Karpas-422 (cell line): Measurements from ENCODE around the gene FRMPD2. TPM values are rescaled to one million over a fixed set of nuclear protein-coding genes. Genes with fewer than 3 reads are reported as not detected.
"Not testable (repeated sequence)": the region's sequence is repeated elsewhere in the genome, so short reads cannot be mapped to it uniquely, and the experiment has no call there.

ENCODE experiments used
- DNase-seq: peaks from one replicate; pipeline ENCODE4 v3.0.0-alpha.2; 2015
- H2AFZ ChIP-seq: fragments of 200-600 bp; sonication (generic); 2 replicates; pipeline ENCODE4 v1.6.1; 2014; ENCODE audit warnings: antibody characterized with exemption, low read length, mixed read lengths
- H3K27ac ChIP-seq: fragments of 200-600 bp; sonication (generic); 2 replicates; pipeline ENCODE4 v1.5.1; 2014; ENCODE audit warnings: mild to moderate bottlenecking, low read length, moderate library complexity
- H3K27me3 ChIP-seq: fragments of 200-600 bp; sonication (generic); 2 replicates; pipeline ENCODE4 v1.6.1; 2014; ENCODE audit warnings: low read length, mixed read lengths
- H3K36me3 ChIP-seq: fragments of 200-600 bp; sonication (generic); 2 replicates; pipeline ENCODE4 v1.6.1; 2014; ENCODE audit warnings: low read length, mixed read lengths; ENCODE audit not compliant: insufficient read depth
- H3K4me1 ChIP-seq: fragments of 200-600 bp; sonication (generic); 2 replicates; pipeline ENCODE4 v1.6.1; 2014; ENCODE audit warnings: mild to moderate bottlenecking, low read length, mixed read lengths
- H3K4me2 ChIP-seq: fragments of 200-600 bp; sonication (generic); 2 replicates; pipeline ENCODE4 v1.6.1; 2014; ENCODE audit warnings: low read length, low read depth, mild to moderate bottlenecking; ENCODE audit not compliant: poor library complexity, severe bottlenecking
- H3K4me3 ChIP-seq: fragments of 200-600 bp; sonication (generic); 2 replicates; pipeline ENCODE4 v1.5.1; 2014; ENCODE audit warnings: mild to moderate bottlenecking, antibody characterized with exemption, low read length, mixed read lengths
- H3K79me2 ChIP-seq: fragments of 200-600 bp; sonication (generic); 2 replicates; pipeline ENCODE4 v1.6.1; 2014; ENCODE audit warnings: mild to moderate bottlenecking, low read length, mixed read lengths
- H3K9ac ChIP-seq: fragments of 200-600 bp; sonication (generic); 2 replicates; pipeline ENCODE4 v1.6.0; 2014; ENCODE audit warnings: low read length
- H3K9me2 ChIP-seq: fragments of 200-600 bp; sonication (generic), shearing (Covaris generic); replicated peaks from 2 replicates; pipeline ENCODE4 v1.6.0; 2014; ENCODE audit warnings: mild to moderate bottlenecking, low read length, moderate library complexity; ENCODE audit not compliant: insufficient read depth
- H3K9me3 ChIP-seq: fragments of 300-700, 200-600 bp; sonication (generic); 2 replicates; pipeline ENCODE4 v1.6.1; 2014; ENCODE audit warnings: low read length, mixed read lengths
- H4K20me1 ChIP-seq: fragments of 200-600 bp; sonication (generic); 2 replicates; pipeline ENCODE4 v1.6.1; 2014; ENCODE audit warnings: mild to moderate bottlenecking, antibody characterized with exemption, low read length, low read depth; ENCODE audit not compliant: insufficient read depth
- total RNA-seq: library from RNA; depleted of rRNA; stranded (reverse); fragments of >200 nt; shearing (Covaris generic); gene quantifications from 2 replicates; pipeline ENCODE4 v1.2.3, GENCODE V29; 2014; ENCODE audit warnings: low replicate concordance

Gene FRMPD2
- total RNA-seq, 1 experiment from 2014 or later, result not detected

DNA sequence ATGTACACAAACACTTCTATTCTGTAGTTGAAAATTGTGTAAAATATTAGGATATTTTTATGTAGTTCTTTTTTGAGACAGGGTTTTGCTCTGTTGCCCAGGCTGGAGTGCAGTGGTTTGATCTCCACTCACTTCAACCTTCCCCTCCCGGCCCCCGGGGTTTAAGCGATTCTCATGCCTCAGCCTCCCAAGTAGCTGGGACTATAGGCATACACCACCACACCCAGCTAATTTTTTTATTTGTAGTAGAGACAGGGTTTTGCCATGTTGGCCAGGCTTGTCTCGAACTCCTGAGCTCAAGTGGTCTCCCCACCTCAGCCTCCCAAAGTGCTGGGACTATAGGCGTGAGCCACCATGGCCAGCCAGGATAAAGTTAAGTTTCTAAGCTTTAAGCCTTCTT lies 30.6 kb downstream of the FRMPD2 start:
- not testable (repeated sequence) for H3K4me1 ChIP-seq, H3K4me3 ChIP-seq, H3K27me3 ChIP-seq, H3K4me2 ChIP-seq, H3K9ac ChIP-seq, H3K36me3 ChIP-seq, H2AFZ ChIP-seq, H3K79me2 ChIP-seq, H3K27ac ChIP-seq, H3K9me2 ChIP-seq, H3K9me3 ChIP-seq, DNase-seq, H4K20me1 ChIP-seq

DNA sequence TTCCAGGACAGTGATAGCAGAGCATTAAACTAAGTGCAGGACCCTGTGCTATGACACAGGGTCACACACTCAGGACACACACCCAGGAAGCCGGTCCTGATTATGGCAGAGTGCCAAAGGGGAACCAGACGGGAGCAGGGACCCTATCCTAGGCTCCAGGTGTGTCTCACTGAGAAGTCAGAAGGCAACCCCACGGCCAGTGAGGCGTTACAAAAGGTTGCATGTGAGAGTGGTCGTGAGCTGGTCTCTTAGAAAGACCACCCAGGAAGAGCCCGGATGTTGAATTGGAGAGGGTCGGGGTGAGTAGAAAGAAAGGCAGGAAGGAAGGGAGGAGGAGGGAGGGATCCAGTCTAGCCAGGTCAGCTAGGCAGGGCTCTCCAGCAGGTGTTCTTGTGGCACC lies 31.0 kb downstream of the FRMPD2 start:
- Histone ChIP-seq H3K27me3 (no peaks in the 10 kb centered on the region), H3K79me2 (no peaks in the 10 kb centered on the region), H3K4me2 (no peak overlapping the region), H3K27ac (no peak overlapping the region), H3K9ac (no peak overlapping the region), H3K36me3 (no peaks in the 10 kb centered on the region), H3K9me2 (no peaks in the 10 kb centered on the region), H4K20me1 (no peaks in the 10 kb centered on the region), H3K9me3 (no peaks in the 10 kb centered on the region), H3K4me3 (no peak overlapping the region), H2AFZ (no peak overlapping the region), H3K4me1 (no peaks in the 10 kb centered on the region)
- no peak for DNase-seq

DNA sequence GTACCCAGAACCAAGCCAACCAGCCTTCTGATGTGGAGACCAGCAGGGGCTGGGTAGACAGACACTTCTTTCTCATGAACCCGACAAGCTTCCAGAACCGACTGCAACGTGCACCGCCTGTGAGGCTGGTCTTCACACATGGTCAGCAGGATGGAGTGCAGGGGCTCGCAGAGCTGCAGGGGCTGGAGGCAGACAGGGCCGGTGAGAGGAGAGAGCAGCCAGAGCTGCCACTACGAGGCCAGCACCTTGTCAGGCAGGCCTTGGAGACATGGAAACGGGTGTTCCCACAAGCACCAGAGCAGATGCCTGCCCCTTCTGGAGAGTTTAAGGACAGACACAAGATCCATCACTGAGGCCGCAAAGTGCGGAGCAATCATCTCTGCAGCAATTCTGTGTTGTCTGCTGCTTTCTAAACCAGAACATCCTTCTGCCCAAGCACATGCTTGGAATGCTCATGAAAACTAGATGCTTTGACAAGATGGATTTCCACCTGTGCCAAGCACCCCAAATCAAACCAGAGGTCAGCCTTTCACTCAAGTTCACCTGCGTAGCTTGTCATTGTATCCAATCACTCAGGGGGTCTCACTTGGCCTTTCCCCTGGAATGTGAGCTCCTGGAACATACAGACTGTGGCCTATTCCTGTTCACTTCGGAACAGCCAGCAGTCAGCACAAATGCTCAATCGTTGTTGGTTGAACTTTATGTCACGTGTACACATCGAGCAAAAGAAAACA lies 32.2 kb downstream of the FRMPD2 start:
- H3K9me3 ChIP-seq, result no peaks in the 10 kb centered on the region
- H3K4me2 ChIP-seq, result no peak overlapping the region
- no peaks in the 10 kb centered on the region for H3K27me3 ChIP-seq
- H3K4me3 ChIP-seq, result no peak overlapping the region
- no peak overlapping the region for H2AFZ ChIP-seq
- H3K36me3 ChIP-seq, result no peaks in the 10 kb centered on the region
- no peaks in the 10 kb centered on the region for H3K9me2 ChIP-seq
- no peak overlapping the region for H3K9ac ChIP-seq
- no peaks in the 10 kb centered on the region for H3K79me2 ChIP-seq
- no peaks in the 10 kb centered on the region for H3K4me1 ChIP-seq
- no peaks in the 10 kb centered on the region for H4K20me1 ChIP-seq
- no peak for DNase-seq
- H3K27ac ChIP-seq, result no peak overlapping the region

DNA sequence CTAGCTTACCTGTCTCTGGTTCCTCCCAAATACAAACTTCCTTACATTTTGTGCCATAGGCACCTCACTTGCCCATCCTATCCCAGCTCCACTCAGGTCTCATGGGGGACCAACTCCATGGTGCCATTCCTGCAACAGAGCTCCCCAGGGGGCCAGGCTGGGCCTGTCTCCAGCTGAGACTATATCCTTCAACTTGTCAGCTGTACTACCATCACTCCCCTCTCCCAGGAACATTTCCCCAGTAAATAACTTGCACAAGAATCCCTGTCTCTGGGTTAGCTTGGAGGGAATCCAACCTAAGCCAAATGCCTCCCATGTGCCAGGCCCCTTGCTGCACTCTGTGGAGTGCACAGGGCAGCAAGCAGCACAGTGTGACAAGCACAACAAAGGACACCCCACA lies 33.2 kb downstream of the FRMPD2 start:
- Histone ChIP-seq H3K27ac (no peak overlapping the region), H3K4me1 (no peaks in the 10 kb centered on the region), H3K9ac (no peak overlapping the region), H3K79me2 (no peaks in the 10 kb centered on the region), H3K4me3 (no peak overlapping the region), H3K9me3 (no peaks in the 10 kb centered on the region), H3K9me2 (no peaks in the 10 kb centered on the region), H3K36me3 (no peaks in the 10 kb centered on the region), H4K20me1 (no peaks in the 10 kb centered on the region), H2AFZ (no peak overlapping the region), H3K4me2 (no peak overlapping the region), H3K27me3 (no peaks in the 10 kb centered on the region)
- DNase-seq, result no peak

DNA sequence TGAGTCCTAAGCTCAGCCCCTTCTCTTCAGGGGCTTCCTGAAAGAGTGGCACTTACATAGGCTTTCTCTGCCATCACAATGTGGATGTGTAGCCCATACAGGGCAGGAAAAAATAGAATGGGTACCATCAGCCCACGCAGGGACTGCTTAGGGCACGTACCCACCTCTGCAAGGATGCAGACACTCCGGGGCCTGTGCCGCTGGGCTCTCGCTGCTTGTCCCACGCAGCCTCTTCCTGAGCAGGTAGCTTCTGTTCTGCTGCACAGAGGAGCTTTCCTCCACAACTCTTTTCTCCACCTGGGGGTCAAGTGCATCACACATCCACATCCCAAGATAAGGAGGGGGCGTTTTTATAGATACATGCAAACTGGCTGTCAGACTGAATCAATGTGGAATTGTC lies 34.3 kb downstream of the FRMPD2 start:
- no peak overlapping the region for H3K4me3 ChIP-seq
- DNase-seq, result no peak
- H2AFZ ChIP-seq, result no peak overlapping the region
- H3K4me1 ChIP-seq, result no peaks in the 10 kb centered on the region
- H4K20me1 ChIP-seq, result no peaks in the 10 kb centered on the region
- H3K36me3 ChIP-seq, result no peaks in the 10 kb centered on the region
- no peak overlapping the region for H3K4me2 ChIP-seq
- H3K9ac ChIP-seq, result no peak overlapping the region
- no peaks in the 10 kb centered on the region for H3K79me2 ChIP-seq
- H3K27me3 ChIP-seq, result no peaks in the 10 kb centered on the region
- H3K27ac ChIP-seq, result no peak overlapping the region
- no peaks in the 10 kb centered on the region for H3K9me3 ChIP-seq
- no peaks in the 10 kb centered on the region for H3K9me2 ChIP-seq

DNA sequence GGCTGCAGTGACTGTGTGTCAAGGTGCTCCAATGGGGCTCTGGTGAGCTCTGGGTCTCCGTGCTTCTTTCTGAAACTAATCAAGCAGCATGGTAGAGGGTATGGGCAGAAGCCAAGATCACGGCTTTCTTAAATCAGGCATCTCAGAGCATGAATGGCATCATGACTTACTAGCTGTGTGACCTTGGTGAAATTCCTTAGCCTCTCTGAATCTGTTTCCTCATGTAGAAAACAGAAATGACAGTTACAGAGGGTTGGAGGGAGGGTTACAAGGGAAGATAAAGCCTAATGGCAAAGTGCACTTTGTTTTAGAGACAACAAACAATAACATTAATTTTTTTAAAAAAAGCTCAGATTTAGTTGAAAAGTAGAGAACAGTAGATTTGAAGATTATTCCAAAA lies 34.9 kb downstream of the FRMPD2 start:
- Histone ChIP-seq H3K4me1 (no peaks in the 10 kb centered on the region), H3K79me2 (no peaks in the 10 kb centered on the region), H3K4me2 (no peak overlapping the region), H3K9ac (no peak overlapping the region), H3K9me3 (no peaks in the 10 kb centered on the region), H3K27ac (no peak overlapping the region), H3K36me3 (no peaks in the 10 kb centered on the region), H4K20me1 (no peaks in the 10 kb centered on the region), H3K9me2 (no peaks in the 10 kb centered on the region), H3K27me3 (no peaks in the 10 kb centered on the region), H2AFZ (no peak overlapping the region), H3K4me3 (no peak overlapping the region)
- DNase-seq, result no peak

DNA sequence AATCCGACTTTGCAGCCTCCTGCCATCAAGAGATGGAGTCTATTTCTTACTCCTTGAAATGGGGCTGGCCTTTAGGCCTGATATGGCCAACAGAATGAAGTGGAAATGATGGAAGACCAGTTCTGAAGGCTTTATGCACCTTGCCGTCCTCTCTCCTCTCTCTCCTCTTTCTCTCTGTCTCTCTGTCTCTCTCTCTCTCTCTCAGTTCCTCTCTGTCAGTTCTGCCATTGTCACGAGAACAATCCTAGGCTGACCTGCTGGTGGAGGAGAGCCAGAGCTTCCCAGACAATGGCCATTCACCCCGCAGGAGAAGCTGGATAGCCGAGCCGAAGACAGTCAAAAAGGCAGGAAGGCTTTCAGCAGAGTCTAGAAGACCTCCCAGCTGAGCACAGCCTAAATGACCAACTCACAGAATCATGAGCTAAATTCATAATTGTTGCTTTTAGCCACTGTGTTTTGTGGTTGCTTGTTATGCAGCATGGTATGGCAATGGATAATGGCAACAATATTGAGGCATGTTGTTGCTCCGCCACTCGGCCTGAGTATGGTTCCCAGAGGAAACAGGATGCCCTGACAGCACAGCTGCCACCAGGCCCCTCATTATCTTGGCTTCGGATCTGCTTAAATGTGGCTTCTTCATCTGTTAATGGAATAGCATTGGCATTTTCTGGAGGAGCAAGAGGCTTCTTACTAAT lies 35.5 kb downstream of the FRMPD2 start:
- Histone ChIP-seq H3K36me3 (no peaks in the 10 kb centered on the region), H3K9me3 (no peaks in the 10 kb centered on the region), H3K9me2 (no peaks in the 10 kb centered on the region), H3K4me1 (no peaks in the 10 kb centered on the region), H3K27ac (no peak overlapping the region), H3K9ac (no peak overlapping the region), H3K4me3 (no peak overlapping the region), H3K4me2 (no peak overlapping the region), H4K20me1 (no peaks in the 10 kb centered on the region), H3K79me2 (no peaks in the 10 kb centered on the region), H3K27me3 (no peaks in the 10 kb centered on the region), H2AFZ (no peak overlapping the region)
- DNase-seq, result no peak

DNA sequence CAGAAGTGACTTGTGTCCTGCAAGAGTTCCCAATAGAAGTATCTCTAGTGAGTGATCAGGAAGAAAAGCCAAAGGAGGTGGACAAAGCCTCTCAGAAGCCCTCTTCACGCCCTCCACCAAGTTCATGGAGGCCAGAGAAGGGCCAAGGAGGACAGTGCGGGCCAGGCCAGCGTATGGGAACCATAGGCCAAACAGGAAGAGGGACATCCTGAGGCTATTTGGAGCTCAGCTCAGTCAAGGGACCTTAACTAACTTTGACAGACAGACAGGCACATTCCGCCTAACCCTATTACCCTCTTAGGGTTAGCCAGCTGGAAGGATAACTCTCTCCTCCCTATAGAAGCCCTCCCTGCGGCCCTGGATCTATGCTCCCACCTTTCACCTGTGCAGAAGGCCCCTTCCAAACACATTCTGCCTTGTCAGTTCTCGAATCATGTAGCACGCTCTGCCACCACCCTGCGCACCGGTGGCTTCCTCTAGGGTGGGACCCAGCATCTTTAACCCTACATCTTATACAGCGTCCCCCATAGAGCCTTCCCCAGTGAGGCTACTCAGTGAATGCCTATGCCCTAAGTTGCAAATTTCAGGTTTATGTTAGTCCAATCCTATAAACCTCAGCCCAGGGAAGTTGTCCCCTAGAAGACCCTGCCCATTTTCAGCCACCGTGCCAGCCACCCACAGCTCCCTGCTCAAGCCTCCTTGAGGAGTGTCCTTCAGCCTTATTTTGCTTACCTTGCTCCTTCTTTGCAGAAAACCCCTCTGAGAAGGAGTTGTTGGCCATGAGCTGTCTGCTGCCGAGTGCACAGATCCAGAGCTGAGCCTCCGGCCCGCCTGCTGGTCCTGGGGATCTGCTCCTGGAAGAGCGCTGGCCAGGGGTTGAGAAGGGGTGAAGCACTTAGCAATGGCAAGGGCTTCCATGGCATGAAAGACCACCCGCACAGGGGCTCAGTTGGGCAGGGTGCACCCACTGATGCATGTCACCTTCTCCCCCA lies 36.9 kb downstream of the FRMPD2 start:
- no peaks in the 10 kb centered on the region for H3K79me2 ChIP-seq

More for the DNA sequence above, 36.9 kb downstream of the FRMPD2 start:
- H3K4me3 ChIP-seq, result no peak overlapping the region
- no peak overlapping the region for H3K4me2 ChIP-seq
- no peaks in the 10 kb centered on the region for H3K9me3 ChIP-seq
- H4K20me1 ChIP-seq, result no peaks in the 10 kb centered on the region
- H3K9ac ChIP-seq, result no peak overlapping the region
- no peaks in the 10 kb centered on the region for H3K27me3 ChIP-seq
- H3K4me1 ChIP-seq, result no peaks in the 10 kb centered on the region
- no peak overlapping the region for H3K27ac ChIP-seq
- H3K36me3 ChIP-seq, result no peaks in the 10 kb centered on the region
- DNase-seq, result no peak
- no peak overlapping the region for H2AFZ ChIP-seq
- H3K9me2 ChIP-seq, result no peaks in the 10 kb centered on the region
